ENCODE results near the gene KIAA1217.

The KIAA1217 gene

GRCh38 chr10:24209946-24210491 lies 1.1 kb downstream of the KIAA1217 start:
- DNase-seq: no peak

- no peak for DNase-seq
These were observed 1.6 kb downstream of the KIAA1217 start for GRCh38 chr10:24210501-24210900.

GRCh38 chr10:24213266-24213665 lies 4.3 kb downstream of the KIAA1217 start:
- DNase-seq: no peak

GRCh38 chr10:24213881-24214280 lies 4.9 kb downstream of the KIAA1217 start:
- no peak for DNase-seq

GRCh38 chr10:24214762-24215161 lies 5.8 kb downstream of the KIAA1217 start:
- DNase-seq: no peak

GRCh38 chr10:24215196-24215595 lies 6.3 kb downstream of the KIAA1217 start:
- no peak for DNase-seq

- no peak for DNase-seq
These were observed 6.7 kb downstream of the KIAA1217 start for GRCh38 chr10:24215603-24216002.

GRCh38 chr10:24219963-24220362 lies 11.0 kb downstream of the KIAA1217 start:
- DNase-seq: no peak

GRCh38 chr10:24223341-24223740 lies 14.4 kb downstream of the KIAA1217 start:
- DNase-seq: no peak

- no peak for DNase-seq
These were observed 15.0 kb downstream of the KIAA1217 start for GRCh38 chr10:24223953-24224352.

- no peak for DNase-seq
These were observed 19.7 kb downstream of the KIAA1217 start for GRCh38 chr10:24228642-24229041.

GRCh38 chr10:24229909-24230308 lies 21.0 kb downstream of the KIAA1217 start:
- no peak for DNase-seq

GRCh38 chr10:24231200-24231599 lies 22.3 kb downstream of the KIAA1217 start:
- DNase-seq: no peak

GRCh38 chr10:24234784-24235183 lies 25.8 kb downstream of the KIAA1217 start:
- DNase-seq: no peak

GRCh38 chr10:24235471-24235870 lies 26.5 kb downstream of the KIAA1217 start:
- no peak for DNase-seq

- DNase-seq: no peak
These were observed 29.0 kb downstream of the KIAA1217 start for GRCh38 chr10:24237801-24238395.

GRCh38 chr10:24238519-24239247 lies 29.7 kb downstream of the KIAA1217 start:
- DNase-seq: no peak

- DNase-seq: no peak
These were observed 30.5 kb downstream of the KIAA1217 start for GRCh38 chr10:24239289-24240040.

GRCh38 chr10:24240041-24240751 lies 31.3 kb downstream of the KIAA1217 start:
- no peak for DNase-seq

GRCh38 chr10:24241536-24242040 lies 32.6 kb downstream of the KIAA1217 start:
- DNase-seq: no peak

- DNase-seq: no peak
These were observed 33.6 kb downstream of the KIAA1217 start for GRCh38 chr10:24242562-24242961.

GRCh38 chr10:24246365-24246764 lies 37.4 kb downstream of the KIAA1217 start:
- DNase-seq: no peak

GRCh38 chr10:24247841-24248240 lies 38.9 kb downstream of the KIAA1217 start:
- no peak for DNase-seq

Measured in activated CD4-positive, alpha-beta T cell treated with anti-CD3 and anti-CD28 coated beads, Interleukin-2, amount 50 U/mL, for 1 hour (primary cell).